ENCODE results near the gene AMBP. TPM values are rescaled to one million over a fixed set of nuclear protein-coding genes. Genes with fewer than 3 reads are reported as not detected.
"Not testable (repeated sequence)": the region's sequence is repeated elsewhere in the genome, so short reads cannot be mapped to it uniquely, and the experiment has no call there.

The AMBP gene
- total RNA-seq, 2 donors from 2014 or later, result not detected

- H3K27me3 Mint-ChIP-seq, result peaks cover 9% of the 10 kb centered on the region
- no peak overlapping the region for H3K27ac Mint-ChIP-seq
- H3K36me3 Mint-ChIP-seq (ENCODE audit: low read depth), result no peaks in the 10 kb centered on the region
- no peaks in the 10 kb centered on the region for H3K4me1 Mint-ChIP-seq
- peaks cover 3% of the 10 kb centered on the region for H3K9me3 Mint-ChIP-seq
- H3K4me3 Mint-ChIP-seq, result no peak overlapping the region
- no peak for ATAC-seq (replicated peaks)
These were observed 29.3 kb downstream of the AMBP start for GRCh38 chr9:114048533-114049415.

DNA sequence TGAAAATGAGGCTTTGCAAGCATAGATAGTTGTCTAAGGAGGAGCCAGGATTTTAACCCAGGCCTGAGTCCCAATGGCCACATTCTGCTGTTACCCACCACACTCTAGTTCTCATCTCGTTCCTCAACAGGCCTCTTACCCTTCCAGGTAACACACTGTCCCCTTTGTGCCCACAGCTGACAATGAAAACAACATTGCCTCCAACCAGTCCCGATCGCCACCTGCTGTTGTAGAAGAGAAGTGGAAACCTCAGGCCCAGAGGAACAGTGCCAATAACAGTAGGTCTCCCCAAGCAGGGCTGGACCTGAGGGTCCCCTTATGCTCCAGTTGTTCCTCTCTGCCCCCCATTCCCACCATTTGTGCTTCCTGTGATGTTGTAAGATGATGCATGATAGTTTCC is 30.4 kb downstream of the AMBP start:
- Mint-ChIP-seq H3K9me3 (peaks cover 4% of the 10 kb centered on the region), H3K27ac (no peak overlapping the region), H3K4me3 (no peak overlapping the region), H3K4me1 (no peaks in the 10 kb centered on the region), H3K27me3 (peaks cover 11% of the 10 kb centered on the region), H3K36me3 (ENCODE audit: low read depth) (no peaks in the 10 kb centered on the region)
- no peak for ATAC-seq (replicated peaks)

GRCh38 chr9:114046875-114047274 is 31.2 kb downstream of the AMBP start:
- Mint-ChIP-seq H3K27me3 (peaks cover 11% of the 10 kb centered on the region), H3K4me1 (no peaks in the 10 kb centered on the region), H3K36me3 (ENCODE audit: low read depth) (no peaks in the 10 kb centered on the region), H3K4me3 (no peak overlapping the region), H3K27ac (no peak overlapping the region), H3K9me3 (peaks cover 4% of the 10 kb centered on the region)
- no peak for ATAC-seq (replicated peaks)

DNA sequence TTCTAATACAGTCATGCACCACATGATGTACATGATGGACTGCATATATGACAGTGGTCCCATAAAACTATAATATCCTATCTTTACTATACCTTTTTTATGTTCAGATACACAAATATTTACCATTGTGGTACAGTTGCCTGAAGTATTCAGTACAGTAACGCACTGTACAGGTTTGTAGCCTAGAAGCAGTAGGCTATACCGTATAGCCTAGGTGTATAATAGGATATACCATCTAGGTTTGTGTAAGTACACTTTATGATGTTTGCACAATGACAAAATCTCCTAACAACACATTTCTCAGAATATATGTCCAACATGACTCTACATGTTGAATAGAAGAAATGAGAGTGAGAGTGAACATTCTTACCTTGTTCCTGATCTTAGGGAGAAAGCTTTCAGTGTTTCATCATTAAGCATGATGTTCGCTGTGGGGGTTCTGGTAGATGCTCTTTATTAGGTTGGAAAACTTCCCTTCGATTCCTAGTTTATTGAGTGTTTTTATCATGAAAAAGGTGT is 31.8 kb downstream of the AMBP start:
- H3K27ac Mint-ChIP-seq, result no peak overlapping the region

DNA sequence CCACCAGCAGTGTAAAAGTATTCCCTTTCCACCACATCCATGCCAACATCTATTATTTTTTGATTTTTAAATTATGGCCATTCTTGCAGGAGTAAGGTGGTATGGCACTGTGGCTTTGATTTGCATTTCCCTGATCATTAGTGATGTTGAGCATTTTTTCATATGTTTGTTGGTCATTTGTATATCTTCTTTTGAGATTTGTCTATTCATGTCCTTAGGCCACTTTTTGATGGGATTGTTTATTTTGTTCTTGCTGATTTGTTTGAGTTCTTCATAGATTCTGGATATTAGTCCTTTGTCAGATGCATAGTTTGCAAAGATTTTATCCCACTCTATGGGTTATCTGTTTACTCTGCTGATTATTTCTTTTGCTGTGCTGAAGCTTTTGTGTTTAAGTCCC is 34.4 kb downstream of the AMBP start:
- peaks cover 11% of the 10 kb centered on the region for H3K27me3 Mint-ChIP-seq
- not testable (repeated sequence) for H3K27ac Mint-ChIP-seq, H3K9me3 Mint-ChIP-seq

More for the DNA sequence above, 31.8 kb downstream of the AMBP start:
- no peak for ATAC-seq (replicated peaks)
- peaks cover 11% of the 10 kb centered on the region for H3K27me3 Mint-ChIP-seq
- H3K4me1 Mint-ChIP-seq, result no peaks in the 10 kb centered on the region
- no peak overlapping the region for H3K4me3 Mint-ChIP-seq
- no peaks in the 10 kb centered on the region for H3K36me3 Mint-ChIP-seq (ENCODE audit: low read depth)
- peaks cover 4% of the 10 kb centered on the region for H3K9me3 Mint-ChIP-seq

GRCh38 chr9:114039484-114039883 is 38.6 kb downstream of the AMBP start:
- peaks cover 6% of the 10 kb centered on the region for H3K27me3 Mint-ChIP-seq
- ATAC-seq (replicated peaks), result no peak
- H3K4me1 Mint-ChIP-seq, result no peaks in the 10 kb centered on the region
- H3K36me3 Mint-ChIP-seq (ENCODE audit: low read depth), result no peaks in the 10 kb centered on the region
- H3K4me3 Mint-ChIP-seq, result no peak overlapping the region
- H3K9me3 Mint-ChIP-seq, result peaks cover 4% of the 10 kb centered on the region
- no peak overlapping the region for H3K27ac Mint-ChIP-seq

More for the DNA sequence above, 34.4 kb downstream of the AMBP start:
- H3K4me3 Mint-ChIP-seq; H3K36me3 Mint-ChIP-seq (ENCODE audit: low read depth); ATAC-seq (replicated peaks); H3K4me1 Mint-ChIP-seq: not testable (repeated sequence)

DNA sequence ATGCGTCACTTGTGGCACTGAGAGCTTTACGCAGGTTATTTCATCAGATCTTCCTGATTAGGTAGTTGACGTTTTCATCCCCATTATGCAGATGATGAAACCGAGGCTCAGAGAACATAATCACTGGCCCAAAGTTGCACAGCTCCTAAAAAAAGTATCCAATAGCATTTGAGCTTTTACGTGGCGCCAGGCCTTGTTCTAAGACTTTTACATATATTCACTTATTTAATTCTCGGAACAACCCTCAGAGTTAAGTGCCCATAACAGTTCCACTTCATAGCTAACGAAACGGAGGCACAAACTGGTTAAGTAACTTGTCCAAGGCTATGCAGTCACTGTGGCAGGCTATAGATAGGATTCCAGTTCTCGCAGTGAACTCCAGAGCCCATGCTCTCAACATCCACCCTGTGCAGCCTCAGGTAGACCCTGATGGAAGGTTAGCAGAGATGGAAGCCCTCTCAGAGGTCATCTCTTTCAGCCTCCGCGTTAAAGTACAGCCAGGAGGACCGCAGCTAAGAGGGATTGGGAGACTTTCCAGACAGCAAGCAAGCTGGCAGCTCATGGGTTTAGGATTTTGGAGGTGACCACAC is 39.3 kb downstream of the AMBP start:
- Mint-ChIP-seq H3K4me1 (no peaks in the 10 kb centered on the region), H3K36me3 (ENCODE audit: low read depth) (no peaks in the 10 kb centered on the region), H3K27ac (no peak overlapping the region)

DNA sequence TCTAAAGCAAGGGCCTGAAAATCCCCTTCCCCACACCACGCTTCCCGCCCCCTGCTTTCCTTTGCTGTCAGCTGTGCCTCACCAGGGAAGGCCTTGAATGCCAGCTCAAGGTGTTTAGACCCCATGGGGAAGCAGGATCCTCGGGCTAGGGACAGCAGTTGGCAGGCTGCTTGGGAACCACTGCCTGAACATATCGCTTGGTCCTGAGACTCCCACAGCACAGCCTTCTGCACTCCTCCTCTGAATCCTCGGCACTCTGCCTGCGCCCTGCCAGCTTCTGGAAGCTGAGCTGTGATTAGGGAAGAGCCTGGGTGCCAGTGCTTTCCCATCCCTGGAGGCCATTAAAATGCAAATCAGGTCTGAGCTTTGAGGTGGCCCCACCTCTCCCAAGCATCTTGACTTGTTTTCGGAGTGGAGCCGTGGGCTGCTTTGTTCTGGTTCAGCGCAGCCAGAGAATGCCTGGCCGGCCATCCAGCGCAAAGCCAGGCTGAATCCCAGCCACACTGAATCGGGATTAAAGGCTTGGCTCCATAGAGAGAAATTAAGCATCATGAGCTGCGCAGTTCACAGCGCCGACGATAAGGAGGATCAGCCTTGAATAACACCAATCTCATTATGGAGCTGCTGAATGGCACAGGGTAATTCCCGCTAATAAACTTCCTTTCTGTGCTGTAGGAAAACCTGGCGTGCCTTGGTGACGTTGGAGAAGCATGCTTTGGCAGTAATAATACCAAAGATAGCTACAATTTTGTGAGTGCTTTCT is 40.0 kb downstream of the AMBP start:
- Mint-ChIP-seq H3K36me3 (ENCODE audit: low read depth) (no peaks in the 10 kb centered on the region), H3K4me3 (no peak overlapping the region), H3K27ac (no peak overlapping the region), H3K9me3 (no peaks in the 10 kb centered on the region), H3K27me3 (no peaks in the 10 kb centered on the region), H3K4me1 (no peaks in the 10 kb centered on the region)
- no peak for ATAC-seq (replicated peaks)

More for the DNA sequence above, 39.3 kb downstream of the AMBP start:
- no peak for ATAC-seq (replicated peaks)
- peaks cover 2% of the 10 kb centered on the region for H3K9me3 Mint-ChIP-seq
- no peak overlapping the region for H3K4me3 Mint-ChIP-seq
- peaks cover 2% of the 10 kb centered on the region for H3K27me3 Mint-ChIP-seq

- no peak overlapping the region for H3K27ac Mint-ChIP-seq
- H3K4me1 Mint-ChIP-seq, result no peaks in the 10 kb centered on the region
- no peak for ATAC-seq (replicated peaks)
These were observed 40.9 kb downstream of the AMBP start for GRCh38 chr9:114037249-114037648.

DNA sequence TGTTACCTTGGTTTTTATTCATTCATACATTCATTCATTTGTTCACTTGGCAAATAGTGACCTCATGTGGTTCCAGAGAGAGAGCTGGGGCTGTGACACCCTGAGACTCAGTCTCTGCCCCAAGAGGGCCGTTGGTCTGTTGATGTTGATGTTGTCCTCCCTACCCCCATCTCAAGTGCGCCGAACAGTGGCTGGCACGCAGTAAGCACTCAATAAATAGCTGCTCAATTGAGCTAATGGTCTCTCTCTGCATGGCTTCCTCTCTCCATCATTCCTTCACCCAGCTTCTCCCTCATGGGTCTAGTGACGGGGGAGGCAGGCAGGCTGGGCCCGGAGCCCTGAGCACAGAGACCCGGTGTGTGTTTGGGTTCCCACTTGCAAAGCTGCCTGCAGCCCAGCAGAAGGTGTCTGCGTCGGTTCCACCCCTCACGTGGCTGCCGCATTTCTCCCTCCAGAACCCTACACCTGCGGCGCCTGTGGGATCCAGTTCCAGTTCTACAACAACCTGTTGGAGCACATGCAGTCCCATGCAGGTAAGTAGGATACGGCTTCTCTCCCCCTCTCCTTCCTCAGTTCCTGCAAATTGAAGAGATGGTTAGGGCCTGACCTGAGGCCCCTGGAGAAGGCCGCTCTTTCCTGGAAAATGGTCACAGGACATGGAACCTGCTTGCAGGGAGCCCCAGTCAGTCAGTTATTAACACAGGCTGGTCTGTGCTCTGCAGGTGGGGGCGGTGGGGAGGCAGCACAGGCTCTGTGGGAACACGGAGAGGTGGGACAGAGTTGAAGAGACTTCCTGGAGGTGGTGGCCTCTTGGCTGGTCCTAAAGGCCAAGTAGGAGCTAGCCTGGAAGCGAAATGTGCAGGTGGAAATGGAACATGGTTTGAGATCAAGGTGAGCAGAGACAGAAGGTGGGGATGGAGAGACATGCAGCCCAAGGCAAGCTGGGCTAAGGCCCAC is 42.0 kb downstream of the AMBP start:
- H3K36me3 Mint-ChIP-seq (ENCODE audit: low read depth), result no peaks in the 10 kb centered on the region

More at GRCh38 chr9:114037249-114037648, 40.9 kb downstream of the AMBP start:
- Mint-ChIP-seq H3K36me3 (ENCODE audit: low read depth) (no peaks in the 10 kb centered on the region), H3K27me3 (no peaks in the 10 kb centered on the region), H3K9me3 (no peaks in the 10 kb centered on the region), H3K4me3 (no peak overlapping the region)

GRCh38 chr9:114035221-114035844 is 42.8 kb downstream of the AMBP start:
- Mint-ChIP-seq H3K36me3 (ENCODE audit: low read depth) (no peaks in the 10 kb centered on the region), H3K27me3 (no peaks in the 10 kb centered on the region), H3K9me3 (no peaks in the 10 kb centered on the region), H3K27ac (no peak overlapping the region), H3K4me3 (no peak overlapping the region), H3K4me1 (no peaks in the 10 kb centered on the region)
- ATAC-seq (replicated peaks), result no peak

More for the DNA sequence above, 42.0 kb downstream of the AMBP start:
- no peak for ATAC-seq (replicated peaks)
- Mint-ChIP-seq H3K4me3 (no peak overlapping the region), H3K27ac (no peak overlapping the region), H3K4me1 (no peaks in the 10 kb centered on the region), H3K9me3 (no peaks in the 10 kb centered on the region), H3K27me3 (no peaks in the 10 kb centered on the region)

GRCh38 chr9:114034661-114035062 is 43.4 kb downstream of the AMBP start:
- H3K4me3 Mint-ChIP-seq, result no peak overlapping the region
- no peaks in the 10 kb centered on the region for H3K4me1 Mint-ChIP-seq
- no peak for ATAC-seq (replicated peaks)
- no peaks in the 10 kb centered on the region for H3K9me3 Mint-ChIP-seq
- no peaks in the 10 kb centered on the region for H3K36me3 Mint-ChIP-seq (ENCODE audit: low read depth)
- H3K27ac Mint-ChIP-seq, result no peak overlapping the region
- no peaks in the 10 kb centered on the region for H3K27me3 Mint-ChIP-seq

DNA sequence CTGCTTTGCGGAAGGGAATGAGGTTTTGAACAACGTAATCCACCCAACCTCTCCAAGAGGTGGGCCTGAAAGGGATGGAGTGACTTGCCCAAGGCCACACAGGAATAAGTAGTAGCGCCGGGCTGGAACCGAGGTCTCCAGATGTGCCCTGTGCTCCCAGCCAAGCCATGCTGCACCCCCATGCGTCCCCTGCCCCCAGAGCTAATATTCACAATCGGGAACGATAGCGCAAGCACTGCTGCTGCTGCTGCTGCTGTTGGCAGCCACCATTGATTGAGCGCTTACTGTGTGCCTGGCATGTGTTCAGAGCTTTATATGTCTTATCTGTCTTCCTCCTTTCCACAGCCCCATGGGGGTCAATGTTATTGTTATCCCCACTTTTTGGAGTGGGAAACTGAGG is 43.9 kb downstream of the AMBP start:
- Mint-ChIP-seq H3K27ac (no peak overlapping the region), H3K27me3 (no peaks in the 10 kb centered on the region), H3K4me3 (no peak overlapping the region), H3K4me1 (no peaks in the 10 kb centered on the region), H3K36me3 (ENCODE audit: low read depth) (no peaks in the 10 kb centered on the region), H3K9me3 (no peaks in the 10 kb centered on the region)
- ATAC-seq (replicated peaks), result no peak

Measured in activated T-helper 17 cell treated with anti-CD3 and anti-CD28 coated beads, Interleukin-2, amount 50 U/mL, for 72 hours (primary cell).